Heart left ventricle (tissue), 13 donors: Measurements from ENCODE around the gene SCN8A.

ENCODE experiments used
- CTCF ChIP-seq, 12 donors: fragments of 200-600 bp; sonication (generic) in 4 of 12; IDR thresholded peaks; one replicate each; pipeline versions ENCODE4 v1.5.0 to v1.8.0; 2018 to 2022; ENCODE audit warnings: antibody characterized with exemption in 12 of 12, mild to moderate bottlenecking in 5 of 12
- POLR2A ChIP-seq, 2 donors: fragments of 450-650 bp; IDR thresholded peaks; one replicate each; pipeline ENCODE4 v1.6.1; 2017; ENCODE audit warnings: antibody characterized with exemption in 2 of 2, mild to moderate bottlenecking in 2 of 2, moderate library complexity in 2 of 2
- donor health status: ischemic (EF 13 %, LVEDD 7.1; RV severe dilation, severe dysfunction).
- donor health status: DM: no; HTN: yes; CAD: no.
- donor health status: DM: no; HTN: no; CAD: no.
- donor health status: ischemic (EF 25% LVEDD 6.9; RV normal size, moderate dysfunction).
- donor health status: ischemic (EF 25% LVEDD 5.7; RV mildly dilated, moderate dysfunction).
- donor health status: ischemic (EF 35%, LVEDD 5.7; RV mildly dilated, moderate dysfunction).
- donor health status: nonischemic (EF 11% LVEDD 7.7; RV severe dilation, severe dysfunction).
- donor health status: DM: yes; HTN: yes; CAD: no.
- donor health status: PGD.
- donor health status: ischemic (EF 29% LVEDD 5.4; RV normal size, mild dysfunction).
- donor health status: nonischemic (EF 23%, LVEDD 6.1; RV moderate dilation, normal function).

GRCh38 chr12:51689983-51690382 is 99.0 kb downstream of the SCN8A start:
- TF ChIP-seq CTCF (IDR thresholded peaks at IDR 0.05), result no peak
- no peak for TF ChIP-seq POLR2A (IDR thresholded peaks at IDR 0.05)
